Hepatocyte (in vitro differentiated cells): ENCODE results near the gene CTRL.

Experiments used
- EZH2 ChIP-seq: fragments of 200-600 bp; sonication (generic); IDR thresholded peaks from 2 replicates; pipeline ENCODE4 v1.6.1; 2016; ENCODE audit warnings: antibody characterized with exemption, mild to moderate bottlenecking, borderline replicate concordance
- EZH2phosphoT487 ChIP-seq: fragments of 200-600 bp; sonication (generic); IDR thresholded peaks from one replicate; pipeline ENCODE4 v1.6.1; 2018; ENCODE audit warnings: antibody characterized with exemption, mild to moderate bottlenecking, low read depth, moderate library complexity; ENCODE audit not compliant: unreplicated experiment, severe bottlenecking
- TF ChIP-seq, protein P1 (sequence below): fragments of 200-600 bp; sonication (generic); IDR thresholded peaks from 2 replicates; pipeline ENCODE4 v1.5.1; 2016; ENCODE audit warnings: antibody characterized with exemption, mild to moderate bottlenecking; ENCODE audit not compliant: poor library complexity

DNA sequence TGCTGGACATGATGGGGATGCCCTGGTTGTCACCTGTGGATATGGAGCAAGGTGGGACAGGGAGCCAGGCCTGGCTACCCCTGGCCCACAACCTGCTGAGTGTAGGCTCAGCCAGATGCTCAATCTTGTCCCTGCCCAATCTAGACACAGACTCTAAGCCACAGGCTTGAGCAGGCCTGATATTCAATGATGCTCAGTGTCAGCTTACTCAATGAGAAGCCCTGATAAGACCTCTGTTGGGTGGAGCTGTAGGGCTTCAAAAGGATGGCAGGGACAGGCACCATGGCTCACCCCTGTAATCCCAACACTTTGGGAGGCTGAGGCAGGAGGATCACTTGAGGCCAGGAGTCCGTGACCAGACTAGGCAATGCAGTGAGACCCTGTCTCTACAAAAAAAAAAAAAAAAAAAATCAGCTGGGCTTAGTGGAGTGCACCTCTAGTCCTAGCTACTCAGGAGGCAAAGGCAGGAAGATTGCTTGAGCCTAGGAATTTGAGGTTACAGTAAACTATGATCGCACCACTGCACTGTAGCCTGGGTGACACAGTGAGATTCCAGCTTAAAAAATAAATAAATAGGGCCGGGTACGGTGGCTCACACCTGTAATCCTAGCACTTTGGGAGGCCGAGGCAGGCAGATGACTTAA lies 8.9 kb upstream of the CTRL start:
- TF ChIP-seq, protein P1, sequence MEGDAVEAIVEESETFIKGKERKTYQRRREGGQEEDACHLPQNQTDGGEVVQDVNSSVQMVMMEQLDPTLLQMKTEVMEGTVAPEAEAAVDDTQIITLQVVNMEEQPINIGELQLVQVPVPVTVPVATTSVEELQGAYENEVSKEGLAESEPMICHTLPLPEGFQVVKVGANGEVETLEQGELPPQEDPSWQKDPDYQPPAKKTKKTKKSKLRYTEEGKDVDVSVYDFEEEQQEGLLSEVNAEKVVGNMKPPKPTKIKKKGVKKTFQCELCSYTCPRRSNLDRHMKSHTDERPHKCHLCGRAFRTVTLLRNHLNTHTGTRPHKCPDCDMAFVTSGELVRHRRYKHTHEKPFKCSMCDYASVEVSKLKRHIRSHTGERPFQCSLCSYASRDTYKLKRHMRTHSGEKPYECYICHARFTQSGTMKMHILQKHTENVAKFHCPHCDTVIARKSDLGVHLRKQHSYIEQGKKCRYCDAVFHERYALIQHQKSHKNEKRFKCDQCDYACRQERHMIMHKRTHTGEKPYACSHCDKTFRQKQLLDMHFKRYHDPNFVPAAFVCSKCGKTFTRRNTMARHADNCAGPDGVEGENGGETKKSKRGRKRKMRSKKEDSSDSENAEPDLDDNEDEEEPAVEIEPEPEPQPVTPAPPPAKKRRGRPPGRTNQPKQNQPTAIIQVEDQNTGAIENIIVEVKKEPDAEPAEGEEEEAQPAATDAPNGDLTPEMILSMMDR, result no peak
- TF ChIP-seq EZH2 (no peak), EZH2phosphoT487 (no peak)
